ENCODE results near the gene SLC4A9. TPM values are rescaled to one million over a fixed set of nuclear protein-coding genes. Genes with fewer than 3 reads are reported as not detected.

The SLC4A9 gene
- total RNA-seq, 2 experiments from 2014 or later, result not detected

DNA sequence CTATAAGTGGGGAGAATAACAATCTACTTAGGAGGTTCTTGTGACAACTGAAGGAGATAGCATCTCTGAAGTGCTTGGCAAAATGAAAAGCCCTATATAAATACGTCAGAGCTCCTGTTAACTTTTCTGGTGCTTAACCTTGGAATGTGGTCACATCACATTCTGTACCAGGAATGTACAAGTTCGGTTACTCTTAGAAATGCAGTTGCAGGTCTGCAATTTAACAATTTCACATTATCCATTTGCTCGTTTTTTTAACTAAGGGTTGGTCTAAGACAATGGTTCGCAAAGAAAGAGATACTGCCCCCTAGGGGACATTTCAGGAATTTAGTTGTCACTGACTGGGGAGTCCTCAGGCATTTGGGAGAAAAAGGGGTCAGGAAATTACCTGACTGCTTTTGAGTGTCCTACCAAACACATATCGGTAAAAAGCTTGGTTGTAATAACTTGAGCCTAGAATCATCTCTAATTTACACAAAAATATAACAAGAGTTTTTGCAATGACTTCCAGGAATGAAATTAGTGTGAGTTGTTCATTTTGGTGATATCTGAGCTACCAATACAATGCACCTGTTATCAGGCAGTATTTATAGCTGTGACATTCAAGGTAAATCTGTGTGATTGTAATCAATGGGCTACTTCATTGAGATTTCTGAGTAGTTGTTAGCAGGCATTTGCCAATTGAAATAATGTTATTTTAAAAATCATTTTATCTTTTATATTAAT is 8.2 kb upstream of the SLC4A9 start:
- Mint-ChIP-seq H3K27me3 (peaks cover 4% of the 10 kb centered on the region), H3K9me3 (no peaks in the 10 kb centered on the region), H3K36me3 (ENCODE audit: low read depth) (no peaks in the 10 kb centered on the region), H3K27ac (no peak overlapping the region), H3K4me3 (peak overlapping the region; percentile 0), H3K4me1 (ENCODE audit: low read depth) (peaks cover 14% of the 10 kb centered on the region)
- Histone ChIP-seq H3K36me3 (ENCODE audit: insufficient read depth, low read length) (no peaks in the 10 kb centered on the region), H3K9me3 (ENCODE audit: control insufficient read depth in 1 of 2, insufficient read depth in 1 of 2, low read length in 2 of 2) (no peaks in the 10 kb centered on the region), H3K27ac (ENCODE audit: low read depth in 1 of 2, low read length in 2 of 2) (no peak overlapping the region), H3K27me3 (ENCODE audit: control insufficient read depth in 1 of 2, insufficient read depth in 2 of 2, low read length in 2 of 2) (peaks cover 0 to 4% of the 10 kb centered on the region in 2 experiments), H3K4me1 (ENCODE audit: insufficient read depth, low read length) (peaks cover 8% of the 10 kb centered on the region), H3K4me3 (ENCODE audit: low read length) (no peak overlapping the region)
- ChIA-PET POLR2A (interaction anchor here (0.7 to 2.8 kb wide), 3 partner anchors 9 to 115 kb away, joined by 3 to 11 read pairs (median 4); no protein-coding TSS in a partner anchor), CTCF (interaction anchor here (0.5 to 12.3 kb wide), 20 partner anchors 8 to 368 kb away, joined by 3 to 118 read pairs (median 4); partner anchors contain the start of gene SLC4A9)
- intact Hi-C loops (cut with DNase I, micrococcal nuclease), result loop anchor here (1.0 kb wide), 1 partner anchor 107 kb away; no protein-coding TSS in a partner anchor
- DNase-seq (peak in 9 of 14 experiments; percentile 20 to 87 (median 63)), ATAC-seq (ENCODE audit: poor library complexity) (peak; percentile 92)
- TF ChIP-seq, protein P1, sequence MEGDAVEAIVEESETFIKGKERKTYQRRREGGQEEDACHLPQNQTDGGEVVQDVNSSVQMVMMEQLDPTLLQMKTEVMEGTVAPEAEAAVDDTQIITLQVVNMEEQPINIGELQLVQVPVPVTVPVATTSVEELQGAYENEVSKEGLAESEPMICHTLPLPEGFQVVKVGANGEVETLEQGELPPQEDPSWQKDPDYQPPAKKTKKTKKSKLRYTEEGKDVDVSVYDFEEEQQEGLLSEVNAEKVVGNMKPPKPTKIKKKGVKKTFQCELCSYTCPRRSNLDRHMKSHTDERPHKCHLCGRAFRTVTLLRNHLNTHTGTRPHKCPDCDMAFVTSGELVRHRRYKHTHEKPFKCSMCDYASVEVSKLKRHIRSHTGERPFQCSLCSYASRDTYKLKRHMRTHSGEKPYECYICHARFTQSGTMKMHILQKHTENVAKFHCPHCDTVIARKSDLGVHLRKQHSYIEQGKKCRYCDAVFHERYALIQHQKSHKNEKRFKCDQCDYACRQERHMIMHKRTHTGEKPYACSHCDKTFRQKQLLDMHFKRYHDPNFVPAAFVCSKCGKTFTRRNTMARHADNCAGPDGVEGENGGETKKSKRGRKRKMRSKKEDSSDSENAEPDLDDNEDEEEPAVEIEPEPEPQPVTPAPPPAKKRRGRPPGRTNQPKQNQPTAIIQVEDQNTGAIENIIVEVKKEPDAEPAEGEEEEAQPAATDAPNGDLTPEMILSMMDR (IDR thresholded peaks at IDR 0.05), result peak; percentile 95

DNA sequence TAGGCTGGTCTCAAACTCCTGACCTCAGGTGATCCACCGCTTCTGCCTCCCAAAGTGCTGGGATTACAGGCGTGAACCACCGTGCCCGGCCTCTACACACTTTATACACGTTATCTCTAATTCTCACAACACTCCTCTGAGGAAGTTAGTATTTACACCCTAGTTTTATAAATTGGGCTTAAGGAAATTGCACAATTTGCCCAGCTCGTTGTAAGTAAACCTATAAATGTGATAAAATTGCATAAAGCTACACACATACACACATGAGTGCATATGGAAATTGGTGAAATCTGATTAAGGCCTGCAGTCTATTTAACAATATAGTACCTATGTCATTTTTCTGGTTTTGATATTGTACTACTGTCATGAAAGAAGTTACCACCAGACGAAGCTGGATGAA is 4.4 kb upstream of the SLC4A9 start:
- H3K4me1 ChIP-seq (ENCODE audit: insufficient read depth, low read length), result peaks cover 14% of the 10 kb centered on the region
- no peak for DNase-seq
- H3K9me3 ChIP-seq (ENCODE audit: control insufficient read depth in 1 of 2, insufficient read depth in 1 of 2, low read length in 2 of 2), result no peaks in the 10 kb centered on the region
- no peak overlapping the region for H3K27ac ChIP-seq (ENCODE audit: low read depth in 1 of 2, low read length in 2 of 2)
- H3K27me3 Mint-ChIP-seq, result peaks cover 4% of the 10 kb centered on the region
- no peaks in the 10 kb centered on the region for H3K27me3 ChIP-seq (ENCODE audit: control insufficient read depth in 1 of 2, insufficient read depth in 2 of 2, low read length in 2 of 2)
- peaks cover 16% of the 10 kb centered on the region for H3K4me1 Mint-ChIP-seq (ENCODE audit: low read depth)
- H3K36me3 ChIP-seq (ENCODE audit: insufficient read depth, low read length), result no peaks in the 10 kb centered on the region
- intact Hi-C loops (cut with DNase I, micrococcal nuclease), result no loop called here
- no peak for ATAC-seq (ENCODE audit: poor library complexity)
- POLR2A ChIA-PET, result interaction anchor here (0.8 kb wide), 1 partner anchor 111 kb away, joined by 3 read pairs; no protein-coding TSS in a partner anchor
- TF ChIP-seq, protein P1 (IDR thresholded peaks at IDR 0.05), result no peak
- no peaks in the 10 kb centered on the region for H3K36me3 Mint-ChIP-seq (ENCODE audit: low read depth)
- H3K27ac Mint-ChIP-seq, result no peak overlapping the region
- CTCF ChIA-PET, result interaction anchor here (2.2 to 12.3 kb wide), 2 partner anchors 112 to 116 kb away, joined by 9 to 118 read pairs; no protein-coding TSS in a partner anchor
- no peak overlapping the region for H3K4me3 Mint-ChIP-seq
- no peaks in the 10 kb centered on the region for H3K9me3 Mint-ChIP-seq
- no peak overlapping the region for H3K4me3 ChIP-seq (ENCODE audit: low read length)

GRCh38 chr5:140356853-140357725 is 2.9 kb upstream of the SLC4A9 start:
- H3K27me3 Mint-ChIP-seq, result peaks cover 4% of the 10 kb centered on the region
- no peak overlapping the region for H3K4me3 Mint-ChIP-seq
- Histone ChIP-seq H3K4me3 (ENCODE audit: low read length) (peak overlapping the region; percentile 40), H3K9me3 (ENCODE audit: control insufficient read depth in 1 of 2, insufficient read depth in 1 of 2, low read length in 2 of 2) (no peaks in the 10 kb centered on the region), H3K27ac (ENCODE audit: low read depth in 1 of 2, low read length in 2 of 2) (no peak overlapping the region), H3K27me3 (ENCODE audit: control insufficient read depth in 1 of 2, insufficient read depth in 2 of 2, low read length in 2 of 2) (no peaks in the 10 kb centered on the region), H3K36me3 (ENCODE audit: insufficient read depth, low read length) (no peaks in the 10 kb centered on the region), H3K4me1 (ENCODE audit: insufficient read depth, low read length) (peaks cover 14% of the 10 kb centered on the region)
- H3K9me3 Mint-ChIP-seq, result no peaks in the 10 kb centered on the region
- peaks cover 10% of the 10 kb centered on the region for H3K4me1 Mint-ChIP-seq (ENCODE audit: low read depth)
- ChIA-PET CTCF (interaction anchor here (12.3 kb wide), 1 partner anchor 113 kb away, joined by 118 read pairs; no protein-coding TSS in a partner anchor), POLR2A (no interaction called here)
- no peaks in the 10 kb centered on the region for H3K36me3 Mint-ChIP-seq (ENCODE audit: low read depth)
- no peak overlapping the region for H3K27ac Mint-ChIP-seq
- TF ChIP-seq, protein P1 (IDR thresholded peaks at IDR 0.05), result no peak
- ATAC-seq (ENCODE audit: poor library complexity) (peak; percentile 52), DNase-seq (no peak)
- intact Hi-C loops (cut with DNase I, micrococcal nuclease), result loop anchor here (1.0 to 2.0 kb wide), 2 partner anchors 54 to 113 kb away; partner anchors contain the start of gene PFDN1 (in 1 of the 2)

Data from CD4-positive, alpha-beta T cell (primary cell).